ENCODE results near the gene ARPC3. TPM values are rescaled to one million over a fixed set of nuclear protein-coding genes. Genes with fewer than 3 reads are reported as not detected.
A peak's percentile ranks its signal among the peaks of the same experiment; 100 is the strongest.

Gene ARPC3
- total and polyA plus RNA-seq, 9 of the 15 experiments (the other 6 are each of a cell fraction or from before 2014, with no cell fraction given), result 74.2 to 575 (median 345) TPM

DNA sequence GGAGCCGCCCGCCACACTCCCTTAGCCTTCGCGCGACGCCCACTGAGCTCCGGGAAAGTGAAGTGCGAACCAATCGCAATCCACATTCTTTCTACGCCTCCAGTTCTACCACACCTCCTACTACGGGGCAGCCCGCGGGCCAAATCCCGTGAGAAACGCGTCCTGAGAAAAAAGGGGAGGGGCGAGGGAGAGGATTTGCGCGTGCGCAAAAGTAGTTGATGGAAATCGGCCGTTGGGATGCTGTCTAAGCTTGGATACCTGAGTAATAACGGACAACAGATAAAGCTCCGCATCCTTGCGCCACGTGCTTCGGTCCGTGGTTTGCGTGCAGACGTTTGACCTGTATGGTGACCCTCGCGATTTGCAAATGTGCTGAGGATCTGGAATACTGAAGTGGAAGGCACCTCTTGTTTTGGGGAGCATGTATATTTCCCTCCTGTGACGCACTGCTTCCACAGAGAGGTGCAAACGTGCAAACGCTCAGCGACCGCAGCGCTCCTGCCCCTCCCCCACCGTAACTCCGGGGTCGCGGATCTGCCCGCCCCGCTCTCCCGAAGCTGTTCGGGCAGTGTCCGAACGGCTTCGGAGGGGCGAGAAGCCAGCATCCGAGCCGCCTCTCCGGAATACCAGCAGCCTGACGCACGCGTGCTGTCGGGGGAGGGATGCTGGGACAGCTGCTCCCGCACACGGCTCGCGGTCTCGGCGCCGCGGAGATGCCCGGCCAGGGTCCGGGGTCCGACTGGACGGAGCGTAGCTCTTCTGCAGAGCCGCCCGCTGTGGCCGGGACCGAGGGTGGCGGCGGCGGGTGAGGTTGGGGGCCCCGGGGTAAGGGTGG, 18.3 kb upstream of the ARPC3 start, which contains the start of the genes FAM216A and GPN3 (continued):
- TF ChIP-seq, protein P1, sequence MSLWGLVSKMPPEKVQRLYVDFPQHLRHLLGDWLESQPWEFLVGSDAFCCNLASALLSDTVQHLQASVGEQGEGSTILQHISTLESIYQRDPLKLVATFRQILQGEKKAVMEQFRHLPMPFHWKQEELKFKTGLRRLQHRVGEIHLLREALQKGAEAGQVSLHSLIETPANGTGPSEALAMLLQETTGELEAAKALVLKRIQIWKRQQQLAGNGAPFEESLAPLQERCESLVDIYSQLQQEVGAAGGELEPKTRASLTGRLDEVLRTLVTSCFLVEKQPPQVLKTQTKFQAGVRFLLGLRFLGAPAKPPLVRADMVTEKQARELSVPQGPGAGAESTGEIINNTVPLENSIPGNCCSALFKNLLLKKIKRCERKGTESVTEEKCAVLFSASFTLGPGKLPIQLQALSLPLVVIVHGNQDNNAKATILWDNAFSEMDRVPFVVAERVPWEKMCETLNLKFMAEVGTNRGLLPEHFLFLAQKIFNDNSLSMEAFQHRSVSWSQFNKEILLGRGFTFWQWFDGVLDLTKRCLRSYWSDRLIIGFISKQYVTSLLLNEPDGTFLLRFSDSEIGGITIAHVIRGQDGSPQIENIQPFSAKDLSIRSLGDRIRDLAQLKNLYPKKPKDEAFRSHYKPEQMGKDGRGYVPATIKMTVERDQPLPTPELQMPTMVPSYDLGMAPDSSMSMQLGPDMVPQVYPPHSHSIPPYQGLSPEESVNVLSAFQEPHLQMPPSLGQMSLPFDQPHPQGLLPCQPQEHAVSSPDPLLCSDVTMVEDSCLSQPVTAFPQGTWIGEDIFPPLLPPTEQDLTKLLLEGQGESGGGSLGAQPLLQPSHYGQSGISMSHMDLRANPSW (CRISPR knock-in tag; IDR thresholded peaks at IDR 0.05), result peak; percentile 10; the same call in 1 of the 2 replicates
- TF ChIP-seq ARNT (IDR thresholded peaks at IDR 0.05) (peak in 1 of 2 experiments; percentile 57; a peak in 3 of 4 replicates), FOXJ2 (tag; IDR thresholded peaks at IDR 0.05) (no peak), ZBTB1 (CRISPR knock-in tag; IDR thresholded peaks at IDR 0.05; ENCODE audit: borderline replicate concordance, low read depth) (peak; percentile 67; the same call in 1 of the 2 replicates), MTA3 (IDR thresholded peaks at IDR 0.05; ENCODE audit: borderline replicate concordance) (peak; percentile 100), DPF2 (IDR thresholded peaks at IDR 0.05) (no peak; the same call in 1 of the 2 replicates), ESRRA (IDR thresholded peaks at IDR 0.05; ENCODE audit: borderline replicate concordance, low read depth) (peak; percentile 56; the same call in 1 of the 2 replicates), DMBX1 (CRISPR knock-in tag; IDR thresholded peaks at IDR 0.05; ENCODE audit: borderline replicate concordance) (no peak), L3MBTL2 (IDR thresholded peaks at IDR 0.05) (peak; percentile 39), BACH1 (tag; IDR thresholded peaks at IDR 0.05) (no peak), MCM7 (IDR thresholded peaks at IDR 0.05) (no peak), ZNF589 (CRISPR knock-in tag; IDR thresholded peaks at IDR 0.05; ENCODE audit: low read depth) (no peak), ZNF586 (CRISPR knock-in tag; conservative IDR thresholded peaks at IDR 0.05) (no peak), TAF1 (IDR thresholded peaks at IDR 0.05; ENCODE audit: control insufficient read depth, extremely low read depth, insufficient read depth, low read length, severe bottlenecking) (peak; percentile 92), XRCC3 (IDR thresholded peaks at IDR 0.05) (no peak)
- TF ChIP-seq, protein P2, sequence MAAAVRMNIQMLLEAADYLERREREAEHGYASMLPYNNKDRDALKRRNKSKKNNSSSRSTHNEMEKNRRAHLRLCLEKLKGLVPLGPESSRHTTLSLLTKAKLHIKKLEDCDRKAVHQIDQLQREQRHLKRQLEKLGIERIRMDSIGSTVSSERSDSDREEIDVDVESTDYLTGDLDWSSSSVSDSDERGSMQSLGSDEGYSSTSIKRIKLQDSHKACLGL (CRISPR knock-in tag; IDR thresholded peaks at IDR 0.05; ENCODE audit: borderline replicate concordance, poor library complexity, severe bottlenecking), result no peak
- TF ChIP-seq, protein P3, sequence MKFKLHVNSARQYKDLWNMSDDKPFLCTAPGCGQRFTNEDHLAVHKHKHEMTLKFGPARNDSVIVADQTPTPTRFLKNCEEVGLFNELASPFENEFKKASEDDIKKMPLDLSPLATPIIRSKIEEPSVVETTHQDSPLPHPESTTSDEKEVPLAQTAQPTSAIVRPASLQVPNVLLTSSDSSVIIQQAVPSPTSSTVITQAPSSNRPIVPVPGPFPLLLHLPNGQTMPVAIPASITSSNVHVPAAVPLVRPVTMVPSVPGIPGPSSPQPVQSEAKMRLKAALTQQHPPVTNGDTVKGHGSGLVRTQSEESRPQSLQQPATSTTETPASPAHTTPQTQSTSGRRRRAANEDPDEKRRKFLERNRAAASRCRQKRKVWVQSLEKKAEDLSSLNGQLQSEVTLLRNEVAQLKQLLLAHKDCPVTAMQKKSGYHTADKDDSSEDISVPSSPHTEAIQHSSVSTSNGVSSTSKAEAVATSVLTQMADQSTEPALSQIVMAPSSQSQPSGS (CRISPR knock-in tag; IDR thresholded peaks at IDR 0.05), result 0 out of 2 replicates have a peak, but pooled peaks have one; percentile 23
- TF ChIP-seq, protein P4, sequence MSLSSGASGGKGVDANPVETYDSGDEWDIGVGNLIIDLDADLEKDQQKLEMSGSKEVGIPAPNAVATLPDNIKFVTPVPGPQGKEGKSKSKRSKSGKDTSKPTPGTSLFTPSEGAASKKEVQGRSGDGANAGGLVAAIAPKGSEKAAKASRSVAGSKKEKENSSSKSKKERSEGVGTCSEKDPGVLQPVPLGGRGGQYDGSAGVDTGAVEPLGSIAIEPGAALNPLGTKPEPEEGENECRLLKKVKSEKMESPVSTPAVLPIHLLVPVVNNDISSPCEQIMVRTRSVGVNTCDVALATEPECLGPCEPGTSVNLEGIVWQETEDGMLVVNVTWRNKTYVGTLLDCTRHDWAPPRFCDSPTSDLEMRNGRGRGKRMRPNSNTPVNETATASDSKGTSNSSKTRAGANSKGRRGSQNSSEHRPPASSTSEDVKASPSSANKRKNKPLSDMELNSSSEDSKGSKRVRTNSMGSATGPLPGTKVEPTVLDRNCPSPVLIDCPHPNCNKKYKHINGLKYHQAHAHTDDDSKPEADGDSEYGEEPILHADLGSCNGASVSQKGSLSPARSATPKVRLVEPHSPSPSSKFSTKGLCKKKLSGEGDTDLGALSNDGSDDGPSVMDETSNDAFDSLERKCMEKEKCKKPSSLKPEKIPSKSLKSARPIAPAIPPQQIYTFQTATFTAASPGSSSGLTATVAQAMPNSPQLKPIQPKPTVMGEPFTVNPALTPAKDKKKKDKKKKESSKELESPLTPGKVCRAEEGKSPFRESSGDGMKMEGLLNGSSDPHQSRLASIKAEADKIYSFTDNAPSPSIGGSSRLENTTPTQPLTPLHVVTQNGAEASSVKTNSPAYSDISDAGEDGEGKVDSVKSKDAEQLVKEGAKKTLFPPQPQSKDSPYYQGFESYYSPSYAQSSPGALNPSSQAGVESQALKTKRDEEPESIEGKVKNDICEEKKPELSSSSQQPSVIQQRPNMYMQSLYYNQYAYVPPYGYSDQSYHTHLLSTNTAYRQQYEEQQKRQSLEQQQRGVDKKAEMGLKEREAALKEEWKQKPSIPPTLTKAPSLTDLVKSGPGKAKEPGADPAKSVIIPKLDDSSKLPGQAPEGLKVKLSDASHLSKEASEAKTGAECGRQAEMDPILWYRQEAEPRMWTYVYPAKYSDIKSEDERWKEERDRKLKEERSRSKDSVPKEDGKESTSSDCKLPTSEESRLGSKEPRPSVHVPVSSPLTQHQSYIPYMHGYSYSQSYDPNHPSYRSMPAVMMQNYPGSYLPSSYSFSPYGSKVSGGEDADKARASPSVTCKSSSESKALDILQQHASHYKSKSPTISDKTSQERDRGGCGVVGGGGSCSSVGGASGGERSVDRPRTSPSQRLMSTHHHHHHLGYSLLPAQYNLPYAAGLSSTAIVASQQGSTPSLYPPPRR (CRISPR knock-in tag; IDR thresholded peaks at IDR 0.05; ENCODE audit: borderline replicate concordance), result no peak; the same call in 1 of the 2 replicates
